GM12878 (cell line): ENCODE data around the gene PARD6B. TPM values are rescaled to one million over a fixed set of nuclear protein-coding genes. Genes with fewer than 3 reads are reported as not detected.

Source experiments
- ATAC-seq: fragments of 200-7000 bp; cut with Tn5 transposase; 3 replicates; pipeline ENCODE4 v1.9.1; 2020; ENCODE audit warnings: mild to moderate bottlenecking, moderate library complexity
- BruUV-seq: library from RNA; stranded (reverse); fragments of 400-500 nt; replicated peaks from 2 replicates; lab custom pipeline; 2021; lab: Mats Ljungman, UMichigan
- CTCF ChIA-PET: fragments of 300-600 bp; sonication (Branson Sonifier 250); formaldehyde crosslinking; extraction: SDS; loops from one replicate; lab custom pipeline; 2021; ENCODE audit warnings: inconsistent platforms; lab: Yijun Ruan, JAX
- POLR2A ChIA-PET: fragments of 350-600 bp; formaldehyde crosslinking; extraction: SDS; loops from one replicate; lab custom pipeline; 2021; ENCODE audit warnings: inconsistent platforms; lab: Charles Lee
- RAD21 ChIA-PET: fragments of 300-600 bp; sonication (Branson Sonifier 250); formaldehyde crosslinking; loops from one replicate; lab custom pipeline; 2023; ENCODE audit warnings: antibody characterized with exemption; ENCODE audit not compliant: unreplicated experiment; lab: Charles Lee
- SMC1A ChIA-PET: fragments of 300-600 bp; sonication (Branson Sonifier 250); formaldehyde crosslinking; loops from one replicate; lab custom pipeline; 2023; ENCODE audit not compliant: unreplicated experiment, uncharacterized antibody; lab: Charles Lee
- DNase-seq: peaks from one replicate; pipeline ENCODE4 v3.0.0-alpha.2; 2011; ENCODE audit warnings: low read depth, low spot score
- FAIRE-seq: peaks from 3 replicates; lab custom pipeline; 2011; peaks lifted over from hg19 to GRCh38; lab: Jason Lieb, UNC
- H2AFZ ChIP-seq: 2 replicates; pipeline ENCODE4 v1.6.0; 2011; ENCODE audit warnings: low read depth, low read length, control low read depth; ENCODE audit not compliant: control insufficient read depth
- H3K27ac ChIP-seq: 2 replicates; pipeline ENCODE4 v1.5.1; 2011; ENCODE audit warnings: control low read depth; ENCODE audit not compliant: control insufficient read depth, insufficient read depth
- H3K27me3 ChIP-seq, 2 experiments: replicated peaks in 1 of 2; 2 replicates each; pipeline versions ENCODE4 v1.6.0 to v1.6.1; 2011; ENCODE audit warnings: low read length in 1 of 2; ENCODE audit not compliant: control insufficient read depth in 2 of 2, insufficient read depth in 2 of 2
- H3K36me3 ChIP-seq, 2 experiments: 2 replicates each; pipeline ENCODE4 v1.5.1; 2011; ENCODE audit warnings: low read length in 1 of 2; ENCODE audit not compliant: control insufficient read depth in 2 of 2, insufficient read depth in 2 of 2
- H3K4me1 ChIP-seq: 2 replicates; pipeline ENCODE4 v1.6.1; 2011; ENCODE audit warnings: mild to moderate bottlenecking, low read length, moderate library complexity, mixed read lengths; ENCODE audit not compliant: control insufficient read depth, insufficient read depth
- H3K4me2 ChIP-seq: 2 replicates; pipeline ENCODE4 v1.6.0; 2011; ENCODE audit warnings: control low read depth; ENCODE audit not compliant: control insufficient read depth, insufficient read depth
- H3K4me3 ChIP-seq: fragments of 200-600 bp; sonication (generic); 2 replicates; pipeline ENCODE4 v1.5.1; 2016
- H3K79me2 ChIP-seq: 2 replicates; pipeline ENCODE4 v1.6.0; 2011; ENCODE audit warnings: low read length; ENCODE audit not compliant: control insufficient read depth, insufficient read depth
- H3K9ac ChIP-seq: 2 replicates; pipeline ENCODE4 v1.8.0; 2011; ENCODE audit warnings: low read length, control low read depth, mixed read lengths; ENCODE audit not compliant: control insufficient read depth, insufficient read depth
- H3K9me3 ChIP-seq: replicated peaks from 3 replicates; pipeline ENCODE4 v1.5.1; 2011; ENCODE audit warnings: mild to moderate bottlenecking, low read length; ENCODE audit not compliant: control insufficient read depth, insufficient read depth
- H4K20me1 ChIP-seq: 2 replicates; pipeline ENCODE4 v1.6.0; 2011; ENCODE audit not compliant: control insufficient read depth, insufficient read depth
- ATF2 ChIP-seq: IDR thresholded peaks from 2 replicates; pipeline ENCODE4 v1.6.1; 2012; ENCODE audit warnings: low read length, inconsistent platforms
- CBX3 ChIP-seq: fragments of 200-600 bp; sonication (generic); IDR thresholded peaks from 2 replicates; pipeline ENCODE4 v1.6.1; 2016; ENCODE audit warnings: low read depth, borderline replicate concordance
- DPF2 ChIP-seq: fragments of 450-650 bp; IDR thresholded peaks from 2 replicates; pipeline ENCODE4 v1.6.1; 2017; ENCODE audit warnings: mild to moderate bottlenecking
- ELK1 ChIP-seq: IDR thresholded peaks from 2 replicates; pipeline ENCODE4 v1.6.1; 2012; ENCODE audit warnings: low read depth, low read length, improper control_type of control experiment
- FOXM1 ChIP-seq: IDR thresholded peaks from 2 replicates; pipeline ENCODE4 v1.6.1; 2012; ENCODE audit warnings: low read depth, mild to moderate bottlenecking, inconsistent platforms, low read length, moderate library complexity
- JUNB ChIP-seq: IDR thresholded peaks from 2 replicates; pipeline ENCODE4 v1.6.1; 2016; ENCODE audit warnings: antibody characterized with exemption, mild to moderate bottlenecking
- MXI1 ChIP-seq: fragments of 150-350 bp; IDR thresholded peaks from 2 replicates; pipeline ENCODE4 v1.6.1; 2011; ENCODE audit warnings: low read depth, mild to moderate bottlenecking, inconsistent platforms, low read length, improper control_type of control experiment
- MYB ChIP-seq: fragments of 150-350 bp; IDR thresholded peaks from 2 replicates; pipeline ENCODE4 v1.6.1; 2014; ENCODE audit warnings: mild to moderate bottlenecking, low read depth, low read length, borderline replicate concordance
- PAX5 ChIP-seq: IDR thresholded peaks from 2 replicates; pipeline ENCODE4 v1.6.1; 2011; ENCODE audit warnings: low read depth, low read length, borderline replicate concordance
- PKNOX1 ChIP-seq: fragments of 450-650 bp; IDR thresholded peaks from 2 replicates; pipeline ENCODE4 v1.6.1; 2016; ENCODE audit warnings: mild to moderate bottlenecking
- RELB ChIP-seq: fragments of 450-650 bp; IDR thresholded peaks from 2 replicates; pipeline ENCODE4 v1.6.1; 2017; ENCODE audit warnings: low read depth, mild to moderate bottlenecking, moderate library complexity
- SPI1 ChIP-seq: IDR thresholded peaks from 2 replicates; pipeline ENCODE4 v1.6.1; 2011; ENCODE audit warnings: low read depth, mild to moderate bottlenecking, low read length, moderate library complexity, borderline replicate concordance; ENCODE audit not compliant: insufficient read depth
- ZBED1 ChIP-seq: IDR thresholded peaks from 2 replicates; pipeline ENCODE4 v1.6.1; 2016; ENCODE audit warnings: borderline replicate concordance
- WGBS: methylation state at CpG from one replicate; pipeline ENCODE4 v1.1.6; 2016; ENCODE audit warnings: low lambda C conversion rate; ENCODE audit not compliant: insufficient replicate concordance, insufficient coverage; ENCODE audit errors: missing lambda C conversion rate; 5-methylcytosine and 5-hydroxymethylcytosine counted together
- in situ Hi-C: fragments of 300-500 bp; cut with MboI; formaldehyde crosslinking; loops from 9 replicates; pipeline ENCODE4 v1.14.3; 2018; ENCODE audit warnings: mixed read lengths
- intact Hi-C: fragments of 100-400 bp; cut with micrococcal nuclease; formaldehyde crosslinking; loops from one replicate; pipeline ENCODE4 v1.14.2; 2022; ENCODE audit not compliant: unreplicated experiment
- polyA plus RNA-seq, 11 experiments: library from polyadenylated mRNA; depleted of rRNA in 4 of 11; unstranded in 6 of 11; stranded (reverse) in 5 of 11; fragments of >200 nt; fragmentation: Nextera tagmentation in 4 of 11; fragmentation: Illumina TruSeq in 1 of 11; extraction: Ambion mirVana in 4 of 11; extraction: Trizol in 1 of 11; gene quantifications; 1 replicate in 1 of 11; 2 replicates in 10 of 11; pipeline versions ENCODE4 v1.2.1 to v1.2.3, GENCODE V29; 2011 to 2016; ENCODE audit warnings: inconsistent platforms in 2 of 11, missing spikeins in 2 of 11, low read depth in 1 of 11
- total RNA-seq, 4 experiments: library from RNA; depleted of rRNA in 3 of 4; stranded (reverse); fragments of >200 nt in 3 of 4; fragmentation: Illumina TruSeq in 1 of 4; extraction: Trizol in 1 of 4; gene quantifications; 2 replicates each; pipeline versions ENCODE4 v1.2.1 to v1.2.3, GENCODE V29; 2013 to 2021
- TF ChIP-seq, protein P1 (sequence below): IDR thresholded peaks from 2 replicates; pipeline ENCODE4 v1.6.1; 2011; ENCODE audit warnings: mild to moderate bottlenecking, low read depth, low read length, moderate library complexity; ENCODE audit not compliant: insufficient replicate concordance
- TF ChIP-seq, protein P2 (sequence below): IDR thresholded peaks from 2 replicates; pipeline ENCODE4 v1.6.1; 2011; ENCODE audit warnings: low read depth, mild to moderate bottlenecking, low read length, moderate library complexity, borderline replicate concordance; ENCODE audit errors: extremely low read depth

Gene PARD6B
- total and polyA plus RNA-seq, 10 of the 15 experiments (the other 5 are each of a cell fraction or from before 2014, with no cell fraction given): 0.57 to 4.7 (median 2.0) TPM

DNA sequence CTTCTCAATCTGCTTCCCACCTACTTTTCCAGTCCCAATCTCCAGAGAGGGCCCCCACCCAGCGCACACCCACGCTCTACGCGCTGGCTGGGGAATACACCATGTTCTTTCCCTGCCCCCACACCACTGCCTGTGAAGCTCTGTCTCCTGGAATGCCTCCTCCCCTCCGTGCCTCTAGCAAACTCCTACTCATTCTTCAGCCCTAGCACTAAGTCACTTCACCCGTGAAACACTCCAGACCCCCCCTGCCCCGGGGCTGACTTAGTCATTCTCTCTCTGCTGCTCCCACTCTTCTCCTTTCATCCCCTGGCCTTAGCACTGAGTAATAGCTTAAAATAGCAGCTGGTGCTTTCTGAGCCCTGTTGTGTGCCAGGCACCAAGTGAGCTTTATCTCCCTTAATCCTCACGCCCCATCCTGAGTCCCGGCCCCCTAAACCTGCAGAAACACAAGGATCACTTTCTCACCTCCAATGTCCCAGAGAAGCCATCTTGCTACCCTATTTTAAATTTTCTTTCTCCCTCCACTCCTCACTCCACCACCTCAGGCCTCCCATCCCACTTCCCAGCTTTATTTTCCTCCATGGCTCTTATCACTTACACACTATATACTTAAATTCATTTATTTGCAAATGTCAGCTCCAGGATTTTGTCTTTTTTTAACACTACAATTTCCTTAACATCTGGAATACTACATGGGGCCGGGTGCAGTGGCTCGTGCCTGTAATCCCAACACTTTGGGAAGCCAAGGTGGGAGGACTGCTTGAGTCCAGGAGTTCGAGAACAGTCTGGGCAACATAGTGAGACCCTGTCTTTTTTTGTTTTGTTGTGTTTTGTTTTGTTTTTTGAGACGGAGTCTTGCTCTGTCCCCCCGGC lies 6.3 kb upstream of the PARD6B start:
- BruUV-seq: no TSS peak
- no peaks in the 10 kb centered on the region for H3K79me2 ChIP-seq
- H3K4me3 ChIP-seq: no peak overlapping the region
- ChIA-PET CTCF (interaction anchor here (1.7 kb wide), 1 partner anchor 25 kb away, joined by 6 read pairs; no protein-coding TSS in a partner anchor), RAD21 (interaction anchor here (0.6 to 1.1 kb wide), 2 partner anchors 24 to 100 kb away, joined by 4 to 7 read pairs; no protein-coding TSS in a partner anchor), SMC1A (interaction anchor here (0.6 kb wide), 1 partner anchor 871 kb away, joined by 3 read pairs; no protein-coding TSS in a partner anchor), POLR2A (no interaction called here)
- WGBS: 23% methylated on average over 14 of the region's 14 CpGs
- no peak overlapping the region for H3K4me2 ChIP-seq
- FAIRE-seq: no peak
- H3K27me3 ChIP-seq: no peaks in the 10 kb centered on the region
- intact Hi-C loops: no loop called here
- no peaks in the 10 kb centered on the region for H4K20me1 ChIP-seq
- no peak overlapping the region for H2AFZ ChIP-seq
- peak; percentile 54 for ATAC-seq
- no peak overlapping the region for H3K27ac ChIP-seq
- DNase-seq: no peak
- H3K4me1 ChIP-seq: peaks cover 7% of the 10 kb centered on the region
- in situ Hi-C loops: no loop called here
- no peaks in the 10 kb centered on the region for H3K9me3 ChIP-seq
- no peaks in the 10 kb centered on the region for H3K36me3 ChIP-seq
- no peak overlapping the region for H3K9ac ChIP-seq
- TF ChIP-seq PKNOX1 (no peak), PAX5 (no peak), SPI1 (no peak), JUNB (peak; percentile 58; the same call in 1 of the 2 replicates), RELB (no peak), MYB (no peak), MXI1 (no peak), ELK1 (no peak), ZBED1 (no peak), CBX3 (no peak), DPF2 (no peak), ATF2 (peak; percentile 44; the same call in 1 of the 2 replicates), FOXM1 (peak; percentile 38; the same call in 1 of the 2 replicates)
- TF ChIP-seq, protein P1, sequence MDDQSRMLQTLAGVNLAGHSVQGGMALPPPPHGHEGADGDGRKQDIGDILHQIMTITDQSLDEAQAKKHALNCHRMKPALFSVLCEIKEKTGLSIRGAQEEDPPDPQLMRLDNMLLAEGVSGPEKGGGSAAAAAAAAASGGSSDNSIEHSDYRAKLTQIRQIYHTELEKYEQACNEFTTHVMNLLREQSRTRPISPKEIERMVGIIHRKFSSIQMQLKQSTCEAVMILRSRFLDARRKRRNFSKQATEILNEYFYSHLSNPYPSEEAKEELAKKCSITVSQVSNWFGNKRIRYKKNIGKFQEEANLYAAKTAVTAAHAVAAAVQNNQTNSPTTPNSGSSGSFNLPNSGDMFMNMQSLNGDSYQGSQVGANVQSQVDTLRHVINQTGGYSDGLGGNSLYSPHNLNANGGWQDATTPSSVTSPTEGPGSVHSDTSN: no peak
- TF ChIP-seq, protein P2, sequence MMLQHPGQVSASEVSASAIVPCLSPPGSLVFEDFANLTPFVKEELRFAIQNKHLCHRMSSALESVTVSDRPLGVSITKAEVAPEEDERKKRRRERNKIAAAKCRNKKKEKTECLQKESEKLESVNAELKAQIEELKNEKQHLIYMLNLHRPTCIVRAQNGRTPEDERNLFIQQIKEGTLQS: no peak
